ENCODE results near the gene GATAD2A.

Gene GATAD2A

DNA sequence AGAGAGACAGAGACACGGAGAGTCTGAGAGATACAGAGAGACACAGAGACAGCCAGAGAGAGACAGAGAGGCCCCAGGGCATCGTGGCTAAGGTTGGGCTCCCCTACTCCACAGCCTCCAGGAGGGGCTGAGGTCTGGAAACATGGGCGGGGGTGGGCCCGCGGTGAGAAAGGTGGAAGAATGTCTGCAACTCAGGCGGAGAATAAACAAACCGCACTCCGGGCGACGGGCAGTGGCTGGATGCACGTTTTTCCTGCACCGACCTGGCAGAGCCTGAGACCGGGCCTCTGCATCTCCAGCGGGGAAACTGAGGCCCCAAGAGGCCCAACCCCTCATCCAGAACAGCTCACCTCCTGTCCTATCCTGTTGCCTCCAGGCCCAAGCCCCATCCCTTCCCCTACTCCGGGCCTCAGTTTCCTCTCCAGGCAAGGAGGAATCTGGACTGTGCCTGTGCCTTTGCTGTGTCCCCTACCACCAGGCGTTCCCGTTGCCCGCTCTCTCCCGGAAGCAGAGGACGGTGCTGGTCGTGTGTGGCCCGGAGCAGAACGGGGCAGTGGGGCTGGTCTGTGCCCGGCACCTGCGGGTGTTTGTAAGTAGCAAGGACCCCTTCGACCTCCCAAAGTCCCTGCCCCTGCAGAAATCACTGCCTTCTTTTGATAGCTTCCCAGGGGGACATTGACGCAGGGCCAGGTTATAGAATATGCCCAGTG, 129.2 kb downstream of the GATAD2A start:
- no peak for DNase-seq

DNA sequence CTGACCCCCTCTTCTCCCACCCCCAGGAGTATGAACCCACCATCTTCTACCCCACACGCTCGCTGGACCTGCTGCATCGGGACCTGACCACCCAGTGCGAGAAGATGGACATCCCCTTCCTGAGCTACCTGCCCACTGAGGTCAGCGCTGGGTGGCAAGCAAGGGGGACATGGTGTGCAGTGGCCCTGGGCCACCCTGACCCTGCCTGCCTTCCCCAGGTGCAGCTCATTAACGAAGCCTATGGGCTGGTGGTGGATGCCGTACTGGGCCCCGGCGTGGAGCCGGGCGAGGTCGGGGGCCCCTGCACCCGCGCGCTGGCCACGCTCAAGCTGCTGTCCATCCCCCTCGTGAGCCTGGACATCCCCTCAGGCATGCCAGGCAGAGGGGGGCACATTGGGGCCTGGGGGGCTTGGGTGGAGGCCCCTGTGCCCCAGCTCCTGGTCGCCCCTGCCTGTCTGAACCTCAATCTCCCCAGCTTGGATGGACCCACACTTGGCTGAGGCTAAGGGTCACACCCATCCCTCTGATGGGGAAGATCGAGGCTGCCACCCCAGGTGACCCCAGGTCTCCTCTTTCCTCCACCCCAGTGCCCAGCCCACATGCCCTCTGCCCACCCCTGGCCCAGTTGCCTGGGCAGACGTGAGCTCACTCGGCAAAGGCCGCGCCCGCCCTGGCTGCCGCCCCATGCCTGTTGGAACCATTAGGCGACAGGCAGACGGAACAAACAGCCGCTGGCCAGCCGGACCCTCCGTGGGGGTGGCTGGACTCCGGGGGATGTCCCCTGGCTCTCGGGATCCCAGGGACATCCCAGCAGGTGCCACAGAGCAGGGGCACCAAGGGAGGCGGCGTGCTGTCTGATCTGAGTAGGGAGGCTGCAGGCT, 130.1 kb downstream of the GATAD2A start:
- DNase-seq: no peak

DNA sequence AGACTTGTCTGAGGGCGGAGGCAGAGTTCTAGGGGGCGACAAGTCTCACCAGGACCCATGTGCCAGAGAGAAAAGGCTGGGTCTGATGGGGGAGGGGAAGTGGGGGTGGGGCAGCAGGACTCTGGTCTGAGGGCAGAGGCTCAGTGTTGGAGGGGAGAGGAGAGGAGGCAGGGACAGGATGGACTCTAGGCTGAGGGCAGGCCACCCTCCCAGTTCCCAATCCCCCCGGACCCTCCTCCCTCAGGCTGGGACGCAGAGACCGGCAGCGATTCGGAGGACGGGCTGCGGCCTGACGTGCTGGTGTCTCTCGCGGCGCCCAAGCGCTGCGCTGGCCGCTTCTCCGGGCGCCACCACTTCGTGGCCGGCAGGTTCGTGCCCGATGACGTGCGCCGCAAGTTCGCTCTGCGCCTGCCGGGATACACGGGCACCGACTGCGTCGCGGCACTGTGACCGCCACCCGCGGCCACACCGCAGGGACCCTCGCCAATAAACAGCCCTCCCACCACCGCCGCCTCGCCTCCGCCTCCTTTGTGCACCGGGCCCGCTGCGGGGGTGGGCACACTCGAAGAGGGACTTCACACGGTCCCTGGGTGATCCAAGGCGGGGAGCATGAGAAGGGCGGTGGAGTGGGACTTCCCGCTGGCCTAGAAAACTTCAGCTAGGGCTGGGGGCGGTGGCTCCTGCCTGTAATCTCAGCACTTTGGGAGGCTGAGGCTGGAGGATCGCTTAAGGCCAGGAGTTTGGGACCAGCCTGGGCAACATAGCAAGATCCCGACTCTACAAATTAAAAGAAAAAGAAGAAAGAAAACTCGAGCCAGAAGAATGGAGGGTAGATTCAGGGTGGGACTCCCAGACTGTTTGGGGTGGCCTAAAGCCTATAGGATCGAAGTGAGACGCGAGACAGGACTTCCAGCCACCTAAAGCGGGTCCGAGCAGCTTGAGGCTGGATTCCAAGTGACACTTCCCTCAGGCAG, 131.9 kb downstream of the GATAD2A start:
- DNase-seq: no peak

DNA sequence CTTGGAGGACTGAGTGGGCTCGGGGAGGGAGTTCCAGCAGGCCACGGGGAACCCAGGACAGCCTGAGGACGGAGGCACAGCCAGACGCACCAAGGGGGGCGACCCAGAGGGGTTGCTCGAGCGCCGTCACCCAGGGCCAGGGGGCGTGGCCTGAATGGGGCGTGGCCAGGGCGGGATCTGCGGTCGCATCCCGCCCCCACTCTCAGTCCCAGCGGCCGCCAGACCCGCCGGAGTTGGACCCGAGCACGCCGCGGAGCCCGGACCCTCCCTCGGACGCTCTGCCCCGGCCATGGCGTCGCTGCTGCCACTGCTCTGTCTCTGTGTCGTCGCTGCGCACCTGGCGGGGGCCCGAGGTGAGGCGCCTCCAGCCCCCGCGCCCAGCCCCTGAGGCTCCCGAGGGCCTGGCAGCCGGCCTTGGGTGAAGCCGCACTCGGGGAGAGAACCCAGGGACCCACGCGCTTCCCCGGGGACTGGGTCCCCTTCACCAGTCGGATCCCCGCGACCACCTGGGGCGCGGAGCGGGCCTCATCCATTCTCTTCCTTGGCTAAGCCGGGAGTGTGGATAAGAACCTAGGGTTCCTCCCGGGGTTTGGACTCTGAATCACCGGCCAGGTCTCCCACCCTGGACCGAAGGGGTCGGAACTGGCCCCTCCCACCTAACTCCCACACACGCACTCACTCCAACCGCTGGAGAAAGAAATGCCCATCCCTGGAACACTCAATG, 132.7 kb downstream of the GATAD2A start, which contains the start of gene CILP2:
Gene CILP2, plus strand, starts transcription at position 205 of the 724 bp plus-strand sequence. Its CDS starts 85 bp downstream, at position 290.
- no peak for DNase-seq

- DNase-seq: no peak
These were observed 133.3 kb downstream of the GATAD2A start for GRCh38 chr19:19538785-19539166.

GRCh38 chr19:19539698-19540063, 134.2 kb downstream of the GATAD2A start:
- DNase-seq: no peak

GRCh38 chr19:19540064-19540714, 134.7 kb downstream of the GATAD2A start:
- DNase-seq: no peak

DNA sequence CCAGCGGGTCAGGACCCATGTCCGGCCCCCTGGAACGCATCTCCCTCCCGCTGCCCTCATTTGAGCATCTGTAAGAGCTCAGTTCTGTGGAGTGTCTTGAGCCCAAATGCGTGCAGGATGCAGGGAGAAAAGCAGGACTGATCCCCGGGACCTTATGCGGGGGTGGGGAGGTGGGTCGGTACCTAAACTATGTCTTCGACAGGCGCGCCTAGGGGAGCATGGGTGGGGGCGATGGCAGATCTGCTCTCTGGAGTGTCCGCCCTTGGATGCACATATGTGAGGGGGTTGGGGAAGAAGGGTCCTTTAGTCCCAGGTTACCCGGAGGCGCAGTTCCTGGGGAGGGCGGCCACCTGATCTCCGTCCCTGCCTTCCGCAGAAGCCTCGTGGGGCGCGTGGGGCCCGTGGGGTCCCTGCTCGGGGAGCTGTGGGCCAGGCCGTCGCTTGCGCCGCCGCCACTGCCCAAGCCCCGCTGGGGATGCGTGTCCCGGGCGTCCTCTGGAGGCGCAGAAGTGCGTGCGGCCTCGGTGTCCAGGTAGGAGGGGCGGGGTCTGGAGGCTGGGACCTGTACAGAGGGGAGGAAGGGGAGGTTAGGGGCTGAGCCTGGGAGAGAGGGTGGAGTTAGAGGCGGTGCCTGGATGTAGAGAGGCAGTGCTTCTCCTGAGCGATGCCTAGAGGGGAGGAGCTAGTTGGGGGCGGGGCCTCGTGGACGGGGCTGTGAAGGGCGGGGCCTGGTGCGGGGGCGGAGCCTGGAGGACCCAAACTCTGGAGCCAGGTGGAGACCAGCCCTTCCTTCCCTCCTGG, 135.4 kb downstream of the GATAD2A start:
- no peak for DNase-seq

DNA sequence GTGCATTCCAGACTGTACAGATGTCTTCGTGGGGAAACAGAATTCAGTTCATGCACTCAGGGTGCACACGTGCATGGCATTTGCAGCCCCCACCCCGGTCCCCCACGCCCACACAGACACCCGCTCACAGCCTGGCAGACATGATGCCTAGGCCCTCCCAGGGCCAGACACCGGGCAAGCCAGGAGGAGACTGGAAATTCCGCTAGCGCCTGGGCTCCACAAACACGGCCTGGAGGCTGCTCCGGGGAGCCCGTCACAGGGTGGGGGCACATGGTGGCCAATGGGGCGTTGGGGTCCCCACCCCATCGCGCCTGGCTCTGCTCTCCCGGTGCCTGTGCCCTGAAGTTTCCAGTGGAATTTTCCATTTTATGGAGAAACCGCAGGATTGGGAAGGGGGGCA, 136.1 kb downstream of the GATAD2A start:
- DNase-seq: no peak

GRCh38 chr19:19542507-19542906, 137.0 kb downstream of the GATAD2A start:
- no peak for DNase-seq

DNA sequence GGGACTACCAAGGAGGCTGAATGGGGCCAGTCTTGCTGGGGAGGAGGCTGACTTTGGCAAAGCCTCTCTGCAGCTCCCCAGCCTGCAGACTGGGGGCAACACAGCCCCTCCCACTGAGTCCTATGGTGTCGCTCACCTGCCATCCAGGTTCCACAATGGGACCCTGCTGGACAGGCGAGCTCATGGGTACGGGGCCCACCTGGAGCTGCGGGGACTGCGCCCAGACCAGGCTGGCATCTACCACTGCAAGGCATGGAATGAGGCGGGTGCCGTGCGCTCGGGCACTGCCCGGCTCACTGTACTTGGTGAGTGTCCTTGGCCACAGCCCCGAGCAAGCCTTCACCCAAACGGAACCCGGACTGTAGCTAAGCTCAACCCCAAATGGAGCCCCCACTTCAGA, 137.6 kb downstream of the GATAD2A start:
- no peak for DNase-seq

- DNase-seq: no peak
These were observed 138.2 kb downstream of the GATAD2A start for GRCh38 chr19:19543640-19544039.

DNA sequence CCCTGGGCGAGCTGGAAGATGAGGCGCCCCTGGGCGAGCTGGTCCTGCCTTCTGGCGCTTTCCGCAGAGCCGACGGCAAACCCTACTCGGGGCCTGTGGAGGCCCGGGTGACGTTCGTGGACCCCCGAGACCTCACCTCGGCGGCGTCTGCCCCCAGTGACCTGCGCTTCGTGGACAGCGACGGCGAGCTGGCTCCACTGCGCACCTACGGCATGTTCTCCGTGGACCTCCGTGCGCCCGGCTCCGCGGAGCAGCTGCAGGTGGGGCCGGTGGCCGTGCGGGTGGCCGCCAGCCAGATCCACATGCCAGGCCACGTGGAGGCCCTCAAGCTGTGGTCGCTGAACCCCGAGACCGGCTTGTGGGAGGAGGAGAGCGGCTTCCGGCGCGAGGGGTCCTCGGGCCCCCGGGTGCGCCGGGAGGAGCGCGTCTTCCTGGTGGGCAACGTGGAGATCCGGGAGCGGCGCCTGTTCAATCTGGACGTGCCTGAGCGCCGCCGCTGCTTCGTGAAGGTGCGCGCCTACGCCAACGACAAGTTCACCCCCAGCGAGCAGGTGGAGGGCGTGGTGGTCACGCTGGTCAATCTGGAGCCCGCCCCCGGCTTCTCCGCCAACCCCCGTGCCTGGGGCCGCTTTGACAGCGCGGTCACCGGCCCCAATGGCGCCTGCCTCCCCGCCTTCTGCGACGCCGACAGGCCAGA, 138.9 kb downstream of the GATAD2A start:
- no peak for DNase-seq

DNA sequence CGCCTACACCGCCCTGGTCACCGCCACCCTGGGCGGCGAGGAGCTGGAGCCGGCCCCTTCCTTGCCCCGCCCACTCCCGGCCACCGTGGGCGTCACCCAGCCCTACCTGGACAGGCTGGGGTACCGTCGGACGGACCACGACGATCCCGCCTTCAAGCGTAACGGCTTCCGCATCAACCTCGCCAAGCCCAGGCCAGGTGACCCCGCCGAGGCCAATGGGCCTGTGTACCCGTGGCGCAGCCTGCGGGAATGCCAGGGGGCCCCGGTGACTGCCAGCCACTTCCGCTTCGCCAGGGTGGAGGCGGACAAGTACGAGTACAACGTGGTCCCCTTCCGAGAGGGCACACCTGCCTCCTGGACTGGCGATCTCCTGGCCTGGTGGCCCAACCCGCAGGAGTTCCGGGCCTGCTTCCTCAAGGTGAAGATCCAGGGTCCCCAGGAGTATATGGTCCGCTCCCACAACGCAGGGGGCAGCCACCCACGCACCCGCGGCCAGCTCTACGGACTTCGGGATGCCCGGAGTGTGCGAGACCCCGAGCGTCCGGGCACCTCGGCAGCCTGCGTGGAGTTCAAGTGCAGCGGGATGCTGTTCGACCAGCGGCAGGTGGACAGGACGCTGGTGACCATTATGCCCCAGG, 139.6 kb downstream of the GATAD2A start:
- no peak for DNase-seq

GRCh38 chr19:19545707-19546106, 140.2 kb downstream of the GATAD2A start:
- DNase-seq: no peak

GRCh38 chr19:19546751-19547162, 141.3 kb downstream of the GATAD2A start:
- DNase-seq: no peak

- DNase-seq: no peak
These were observed 142.3 kb downstream of the GATAD2A start for GRCh38 chr19:19547674-19548336.

DNA sequence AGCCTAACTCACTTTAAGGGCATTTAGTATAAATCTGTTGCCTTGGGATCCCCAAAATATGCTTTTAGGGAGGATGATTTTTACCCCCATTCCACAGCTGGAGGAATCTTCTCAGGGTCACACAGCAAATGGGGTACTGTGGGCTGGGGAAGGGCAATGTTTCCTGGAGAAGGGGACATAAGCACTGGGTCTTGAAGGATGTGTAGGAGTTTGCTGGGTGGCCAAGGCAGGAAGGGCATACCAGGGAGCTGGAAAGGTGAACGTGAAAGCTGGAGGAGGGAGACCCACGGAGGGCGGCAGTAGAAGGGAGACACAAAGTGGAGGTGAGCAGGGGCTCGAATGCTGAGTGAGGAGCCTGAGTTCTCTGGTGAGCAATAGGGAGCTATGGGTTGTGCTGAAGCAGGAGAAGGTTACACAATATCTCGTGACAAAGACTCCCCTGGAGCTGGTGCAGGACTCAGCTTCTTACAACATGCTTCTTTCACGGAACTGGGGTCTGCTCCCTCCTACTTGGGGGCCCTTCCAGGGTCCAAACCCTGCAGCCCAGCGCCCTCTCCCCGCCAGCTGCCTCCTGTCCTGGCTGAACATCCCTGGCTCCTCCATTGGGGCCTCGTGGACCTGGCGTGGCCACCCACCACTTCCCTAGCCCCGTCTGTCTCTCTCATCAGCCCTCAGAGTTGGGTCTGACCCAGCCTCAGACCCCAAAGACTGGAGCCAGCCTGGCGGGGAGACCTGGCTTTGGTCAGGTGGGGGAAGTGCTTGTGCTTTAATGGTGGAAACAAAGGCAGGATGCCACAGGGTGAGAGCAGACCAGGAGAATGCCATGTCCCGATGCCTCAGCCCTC, 143.7 kb downstream of the GATAD2A start:
- DNase-seq: no peak

Measured in kidney glomerular epithelial cell (primary cell).